Measurements from ENCODE around the gene CACNA2D2. TPM values are rescaled to one million over a fixed set of nuclear protein-coding genes. Genes with fewer than 3 reads are reported as not detected.
A peak's percentile ranks its signal among the peaks of the same experiment; 100 is the strongest.

Gene CACNA2D2
- total RNA-seq (0.87 and 1.2 TPM in 2 replicates), polyA plus RNA-seq (1.4 and 1.5 TPM in 2 replicates)

GRCh38 chr3:50503504-50504342, at the start of gene CACNA2D2:
TSS of gene CACNA2D2 (minus strand) at chr3:50503634. CDS start at chr3:50503423, 211 bp downstream.
- H3K4me1 ChIP-seq (ENCODE audit: insufficient read depth) = peaks cover 7% of the 10 kb centered on the region
- H3K27me3 ChIP-seq = peaks cover 49% of the 10 kb centered on the region
- H3K9me3 ChIP-seq (ENCODE audit: low read depth) = no peaks in the 10 kb centered on the region
- H3K79me2 ChIP-seq = no peaks in the 10 kb centered on the region
- TF ChIP-seq EZH2 (IDR thresholded peaks at IDR 0.05; ENCODE audit: borderline replicate concordance) (no peak), CTCF (IDR thresholded peaks at IDR 0.05; ENCODE audit: poor library complexity) (no peak), EZH2phosphoT487 (IDR thresholded peaks at IDR 0.05; ENCODE audit: low read depth, severe bottlenecking, unreplicated experiment) (no peak)
- DNase-seq (ENCODE audit: low spot score) = peak; percentile 80
- H3K9me2 ChIP-seq (replicated peaks; ENCODE audit: insufficient read depth) = no peaks in the 10 kb centered on the region
- peak within 1 kb of the TSS; percentile 98 for H3K4me2 ChIP-seq
- no peak within 1 kb of the TSS for H2AFZ ChIP-seq
- H3K4me3 ChIP-seq = peak within 1 kb of the TSS; percentile 67
- no peaks in the 10 kb centered on the region for H3K36me3 ChIP-seq (replicated peaks; ENCODE audit: insufficient read depth, low read depth)
- H3K27ac ChIP-seq = peak within 1 kb of the TSS; percentile 27
- 34% methylated on average over 18 of the region's 71 CpGs for WGBS (ENCODE audit: low lambda C conversion rate, missing lambda C conversion rate)
- H4K20me1 ChIP-seq (ENCODE audit: insufficient read depth, poor library complexity, severe bottlenecking) = no peaks in the 10 kb centered on the region

DNA sequence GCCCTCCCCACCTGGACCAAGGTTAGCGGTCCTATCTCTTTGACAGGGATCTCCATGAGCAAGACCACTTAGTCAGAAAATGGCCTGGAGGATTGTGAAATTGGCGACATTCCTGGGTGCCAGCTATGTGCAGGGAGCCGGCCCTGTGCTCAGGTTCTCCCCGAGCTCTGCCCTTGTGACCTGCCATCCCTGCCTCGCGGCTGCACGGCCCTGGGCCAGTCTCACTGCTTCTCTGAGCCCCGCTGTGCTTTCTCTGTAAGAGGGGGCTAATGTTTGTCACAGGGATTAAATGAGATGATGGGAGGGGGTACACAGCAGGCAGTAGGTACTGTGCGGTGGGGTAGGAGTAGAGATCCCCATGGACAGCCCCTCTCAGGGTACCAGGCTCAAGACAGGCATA, 49.2 kb upstream of the CACNA2D2 start:
- Histone ChIP-seq H3K9me3 (ENCODE audit: low read depth) (no peaks in the 10 kb centered on the region), H4K20me1 (ENCODE audit: insufficient read depth, poor library complexity, severe bottlenecking) (no peaks in the 10 kb centered on the region), H3K4me1 (ENCODE audit: insufficient read depth) (peaks cover 20% of the 10 kb centered on the region), H3K27me3 (no peaks in the 10 kb centered on the region), H3K36me3 (replicated peaks; ENCODE audit: insufficient read depth, low read depth) (no peaks in the 10 kb centered on the region), H3K9me2 (replicated peaks; ENCODE audit: insufficient read depth) (no peaks in the 10 kb centered on the region), H3K4me2 (no peak overlapping the region), H3K4me3 (no peak overlapping the region), H2AFZ (no peak overlapping the region), H3K27ac (no peak overlapping the region), H3K79me2 (no peaks in the 10 kb centered on the region)
- TF ChIP-seq EZH2 (IDR thresholded peaks at IDR 0.05; ENCODE audit: borderline replicate concordance) = no peak
- no peak for TF ChIP-seq CTCF (IDR thresholded peaks at IDR 0.05; ENCODE audit: poor library complexity)
- no peak for TF ChIP-seq EZH2phosphoT487 (IDR thresholded peaks at IDR 0.05; ENCODE audit: low read depth, severe bottlenecking, unreplicated experiment)
- no peak for DNase-seq (ENCODE audit: low spot score)
- 83% methylated on average over 9 of the region's 9 CpGs for WGBS (ENCODE audit: low lambda C conversion rate, missing lambda C conversion rate)

DNA sequence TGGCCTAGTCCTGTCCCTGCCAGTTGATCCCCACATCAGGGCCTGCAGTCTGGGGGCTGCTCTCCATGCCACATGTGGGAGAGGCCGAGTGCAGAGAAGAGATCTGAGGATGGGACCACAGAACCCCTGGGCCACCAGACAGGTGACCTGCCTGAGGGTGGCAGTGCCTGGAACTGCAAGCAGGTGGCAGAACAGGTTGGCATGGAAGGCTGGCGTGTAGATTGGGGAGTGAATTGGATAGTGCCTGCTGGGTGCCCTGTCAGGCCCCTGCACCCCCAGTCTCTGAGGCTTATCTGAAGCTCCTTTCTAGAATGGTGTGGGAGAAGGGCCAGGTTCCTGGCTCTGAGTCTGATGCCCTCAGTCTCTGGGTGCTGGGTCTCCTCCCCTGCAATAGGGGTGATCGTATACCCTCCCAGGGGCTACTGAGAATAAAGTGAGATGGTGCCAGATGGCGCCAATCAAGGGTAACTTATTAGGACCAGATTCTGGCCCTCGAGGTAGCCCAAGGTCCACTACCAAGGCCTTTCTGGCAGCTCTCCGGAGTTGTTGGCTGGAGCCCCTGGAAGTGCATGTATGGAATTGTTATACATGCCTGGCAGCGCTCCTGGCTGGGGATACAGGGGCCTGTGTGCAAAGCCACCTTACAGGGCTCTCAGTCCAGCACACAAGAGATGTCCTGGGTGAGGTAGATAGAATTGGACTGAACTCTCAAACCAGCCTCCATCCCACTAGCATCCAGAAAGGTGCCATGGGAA, 48.4 kb upstream of the CACNA2D2 start:
- no peak overlapping the region for H3K4me3 ChIP-seq
- no peaks in the 10 kb centered on the region for H3K9me3 ChIP-seq (ENCODE audit: low read depth)
- no peak for DNase-seq (ENCODE audit: low spot score)
- H3K9me2 ChIP-seq (replicated peaks; ENCODE audit: insufficient read depth) = no peaks in the 10 kb centered on the region
- TF ChIP-seq CTCF (IDR thresholded peaks at IDR 0.05; ENCODE audit: poor library complexity) (no peak), EZH2 (IDR thresholded peaks at IDR 0.05; ENCODE audit: borderline replicate concordance) (no peak), EZH2phosphoT487 (IDR thresholded peaks at IDR 0.05; ENCODE audit: low read depth, severe bottlenecking, unreplicated experiment) (no peak)
- no peak overlapping the region for H2AFZ ChIP-seq
- no peaks in the 10 kb centered on the region for H3K79me2 ChIP-seq
- peak overlapping the region; percentile 31 for H3K4me2 ChIP-seq
- H4K20me1 ChIP-seq (ENCODE audit: insufficient read depth, poor library complexity, severe bottlenecking) = no peaks in the 10 kb centered on the region
- WGBS (ENCODE audit: low lambda C conversion rate, missing lambda C conversion rate) = 74% methylated on average over 7 of the region's 7 CpGs
- peaks cover 20% of the 10 kb centered on the region for H3K4me1 ChIP-seq (ENCODE audit: insufficient read depth)
- H3K27me3 ChIP-seq = no peaks in the 10 kb centered on the region
- H3K27ac ChIP-seq = peak overlapping the region; percentile 65
- no peaks in the 10 kb centered on the region for H3K36me3 ChIP-seq (replicated peaks; ENCODE audit: insufficient read depth, low read depth)
